Placental epithelial cell (primary cell): Measurements from ENCODE around the gene TMEM106A. TPM values are rescaled to one million over a fixed set of nuclear protein-coding genes. Genes with fewer than 3 reads are reported as not detected.

Experiments used
- small RNA-seq: library from RNA; depleted of rRNA; stranded (forward); fragments of <200 nt; gene quantifications from one replicate; pipeline ENCODE3, GENCODE V24; 2012
- total RNA-seq: library from RNA; depleted of rRNA; stranded (reverse); fragments of >200 nt; gene quantifications from 2 replicates; pipeline ENCODE4 v1.2.3, GENCODE V29; 2012

TMEM106A gene, protein sequence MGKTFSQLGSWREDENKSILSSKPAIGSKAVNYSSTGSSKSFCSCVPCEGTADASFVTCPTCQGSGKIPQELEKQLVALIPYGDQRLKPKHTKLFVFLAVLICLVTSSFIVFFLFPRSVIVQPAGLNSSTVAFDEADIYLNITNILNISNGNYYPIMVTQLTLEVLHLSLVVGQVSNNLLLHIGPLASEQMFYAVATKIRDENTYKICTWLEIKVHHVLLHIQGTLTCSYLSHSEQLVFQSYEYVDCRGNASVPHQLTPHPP
- 4.3 and 10.6 TPM in 2 replicates for total RNA-seq

DNA sequence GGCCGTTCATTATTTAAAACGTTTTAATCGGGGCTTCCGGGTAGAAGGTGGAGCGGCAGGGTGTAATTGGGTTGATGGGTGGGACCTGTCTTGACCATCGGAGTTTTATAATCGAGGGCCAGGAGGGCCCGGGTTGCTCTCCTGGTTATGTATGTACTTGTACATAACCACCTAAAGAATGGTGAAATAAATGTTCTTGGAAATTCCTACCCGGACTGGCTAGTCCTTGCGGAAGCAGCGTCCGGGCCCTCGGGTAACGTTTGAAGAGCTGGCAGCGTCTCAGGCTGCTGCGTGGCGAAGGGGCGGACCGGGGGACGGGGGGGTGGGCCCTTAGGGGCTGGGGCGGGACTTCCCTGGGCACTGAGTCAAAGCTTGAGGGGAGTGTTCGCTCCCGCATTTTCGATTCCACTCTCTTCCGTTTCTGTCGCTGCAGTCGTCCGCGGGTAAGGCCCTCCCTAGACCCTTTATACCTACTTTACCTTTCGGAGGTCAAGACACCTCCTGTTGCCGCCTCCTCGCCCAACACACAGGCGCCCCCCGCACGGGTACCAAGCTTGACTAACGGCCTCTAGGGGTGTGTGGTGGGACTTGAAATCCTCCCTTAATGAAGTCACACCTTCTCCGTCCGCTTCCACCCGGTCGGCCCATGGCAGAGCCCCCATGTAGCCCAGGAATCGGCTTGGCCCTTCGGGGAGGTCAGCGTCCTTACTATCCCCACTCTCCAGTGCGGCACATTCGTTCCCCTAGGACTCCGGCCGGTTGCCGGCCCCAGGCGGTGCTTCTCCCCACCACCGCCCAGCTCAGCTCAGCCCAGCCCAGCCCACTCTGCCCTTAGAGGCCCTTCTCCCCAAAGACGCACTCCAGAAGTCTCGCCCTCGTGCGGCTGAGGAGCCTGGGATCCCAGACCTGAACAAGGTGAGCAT is at the start of gene TMEM106A:
Gene TMEM106A, plus strand, starts transcription at position 396 of the 923 bp plus-strand sequence. CDS start 1,167 bp downstream, outside the sequence.

DNA sequence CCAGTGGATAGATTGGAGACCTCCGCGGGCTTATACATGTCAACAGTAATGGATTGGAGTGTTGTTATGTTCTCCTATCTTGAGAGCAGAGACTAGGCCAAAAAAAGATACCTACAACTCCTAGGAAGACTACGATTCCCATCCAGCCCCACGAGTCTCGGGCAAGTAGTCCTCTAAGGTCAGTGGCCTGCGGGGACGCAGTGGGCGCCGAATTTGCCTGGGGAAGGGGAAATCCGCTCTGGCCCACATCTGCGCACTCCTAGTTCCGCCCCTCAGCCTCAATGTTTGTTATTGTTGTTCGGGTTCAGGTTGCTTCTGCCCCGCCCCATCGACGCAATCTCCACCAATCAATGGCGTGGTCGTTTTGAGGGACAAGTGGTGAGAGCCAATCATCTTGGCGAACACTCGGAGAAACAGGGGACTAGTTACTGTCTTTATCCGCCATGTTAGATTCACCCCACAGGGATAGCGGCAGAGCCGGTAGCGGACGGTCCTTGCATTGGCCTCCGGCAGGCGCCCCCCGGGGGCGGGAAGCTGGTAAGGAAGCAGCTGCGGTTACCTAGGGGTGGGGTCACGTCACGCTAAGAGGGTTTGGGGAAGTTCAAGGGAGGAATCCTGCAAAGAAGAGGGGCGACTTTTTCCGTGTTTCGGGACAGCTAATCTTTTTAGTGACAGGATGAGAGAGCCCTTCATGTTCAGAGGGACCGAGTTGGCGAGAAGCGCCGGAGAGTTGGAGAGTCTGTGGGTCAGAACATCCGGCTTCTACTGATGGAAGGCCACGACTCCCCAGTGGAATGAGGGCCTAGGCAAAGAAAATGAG is 40.7 kb upstream of the TMEM106A start, which contains the start of gene NBR1:
Gene NBR1, plus strand, starts transcription at position 449 of the 820 bp plus-strand sequence. CDS start 4,586 bp downstream, outside the sequence.

DNA sequence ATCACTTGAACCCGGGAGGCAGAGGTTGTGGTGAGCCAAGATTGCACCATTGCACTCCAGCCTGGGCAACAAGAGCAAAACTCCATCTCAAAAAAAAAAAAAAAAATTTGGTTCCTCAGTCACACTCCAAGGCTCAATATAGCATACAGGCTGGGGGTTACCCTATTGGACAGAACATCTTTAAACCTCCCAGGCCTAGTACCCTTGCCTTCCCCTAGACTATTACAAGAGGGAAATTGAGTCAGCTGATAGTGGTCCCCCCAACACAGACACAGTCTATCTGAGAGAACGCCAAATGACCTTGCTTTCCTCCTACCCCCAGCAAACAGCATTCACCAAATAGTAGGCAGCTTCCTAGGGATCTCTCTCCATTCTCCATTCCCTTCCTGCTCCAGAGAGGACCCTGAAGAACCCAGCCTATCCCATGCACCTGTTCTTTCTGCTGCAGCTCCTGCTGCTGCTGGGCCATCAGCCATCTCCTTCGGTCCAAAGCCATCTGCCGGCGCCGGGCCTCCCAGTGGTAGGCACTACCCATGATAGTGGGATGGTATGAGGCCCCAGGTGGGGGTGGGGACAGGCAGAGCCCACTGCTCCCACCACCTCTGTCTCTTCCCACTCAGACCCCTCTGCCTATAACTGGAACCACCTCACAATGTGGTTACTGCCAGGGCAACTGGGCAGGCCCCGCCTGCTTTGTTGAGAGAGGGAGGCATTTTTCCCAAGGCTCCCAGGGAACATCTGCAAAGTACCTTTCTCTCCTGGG is 16.5 kb downstream of the TMEM106A start, which contains the start of gene CCDC200:
Gene CCDC200, minus strand, starts transcription at position 604 of the 763 bp plus-strand sequence. Its CDS starts 69 bp downstream, at position 535.

DNA sequence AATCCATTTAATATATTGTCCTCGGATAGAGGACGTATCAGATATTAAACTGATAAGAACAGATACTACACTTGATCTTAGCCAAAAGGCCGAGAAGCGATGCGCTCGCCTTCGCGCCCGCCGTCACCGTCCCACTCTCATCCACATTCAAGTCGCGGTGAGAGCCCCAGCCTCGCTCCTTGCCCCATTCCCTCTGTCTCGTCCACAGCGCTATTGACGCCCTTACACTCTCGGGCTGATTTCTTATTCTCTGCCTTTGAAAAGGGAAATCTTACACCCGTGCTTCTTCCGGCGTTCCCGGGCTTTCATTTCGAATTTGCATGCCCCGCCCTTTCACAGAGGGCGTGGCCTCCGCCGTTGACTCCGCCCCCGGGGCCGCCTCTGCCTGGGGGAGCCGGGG is 22.2 kb downstream of the TMEM106A start, which contains the start of gene RNU2-1:
Gene RNU2-1, minus strand, starts transcription at position 101 of the 400 bp plus-strand sequence.

Small RNA genes lying within 50 kb of the gene (small RNA-seq; reads per million reads assigned to genes)
- 0.17 reads per million for gene AC060780.2
- gene AC060780.3, result not detected
- 0.09 reads per million for gene RF00004
- not detected for gene RNU2-1

Other genes with a start within 250 kb of the TMEM106A start
- gene AARSD1, start 247.4 kb upstream of the TMEM106A start, total RNA-seq, result 17.7 and 22.2 TPM in 2 replicates
- under 0.01 and 0.87 TPM in 2 replicates for gene PTGES3L, start 231.8 kb upstream of the TMEM106A start, total RNA-seq
- 9.8 and 10.4 TPM in 2 replicates for gene RUNDC1, start 231.3 kb upstream of the TMEM106A start, total RNA-seq
- gene RPL27, start 213.5 kb upstream of the TMEM106A start, total RNA-seq, result 745 and 1,184 TPM in 2 replicates
- 8.2 and 8.5 TPM in 2 replicates for gene IFI35, start 205.1 kb upstream of the TMEM106A start, total RNA-seq
- gene VAT1, start 189.5 kb upstream of the TMEM106A start, total RNA-seq, result 77.5 and 82.8 TPM in 2 replicates
- under 0.01 and 0.33 TPM in 2 replicates for gene RND2, start 186.6 kb upstream of the TMEM106A start, total RNA-seq
- gene BRCA1, start 86.5 kb upstream of the TMEM106A start, total RNA-seq, result 8.2 and 10.6 TPM in 2 replicates
- 84.0 and 107 TPM in 2 replicates for gene NBR1, start 40.7 kb upstream of the TMEM106A start, total RNA-seq
- not detected in 2 replicates for gene CCDC200, start 16.7 kb downstream of the TMEM106A start, total RNA-seq
- not detected in 2 replicates for gene RNU2-1, start 22.1 kb downstream of the TMEM106A start, total RNA-seq
- 3.9 and 11.0 TPM in 2 replicates for gene ARL4D, start 187.1 kb downstream of the TMEM106A start, total RNA-seq